NCI-H774 (cell line): ENCODE data around the gene LCN9.
"Not testable (repeated sequence)": the region's sequence is repeated elsewhere in the genome, so short reads cannot be mapped to it uniquely, and the experiment has no call there.

Source experiments
- DNase-seq: peaks from one replicate; lab custom pipeline; 2025; lab: John Stamatoyannopoulos, UW

Gene LCN9, protein sequence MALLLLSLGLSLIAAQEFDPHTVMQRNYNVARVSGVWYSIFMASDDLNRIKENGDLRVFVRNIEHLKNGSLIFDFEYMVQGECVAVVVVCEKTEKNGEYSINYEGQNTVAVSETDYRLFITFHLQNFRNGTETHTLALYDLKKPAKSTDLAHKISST

DNA sequence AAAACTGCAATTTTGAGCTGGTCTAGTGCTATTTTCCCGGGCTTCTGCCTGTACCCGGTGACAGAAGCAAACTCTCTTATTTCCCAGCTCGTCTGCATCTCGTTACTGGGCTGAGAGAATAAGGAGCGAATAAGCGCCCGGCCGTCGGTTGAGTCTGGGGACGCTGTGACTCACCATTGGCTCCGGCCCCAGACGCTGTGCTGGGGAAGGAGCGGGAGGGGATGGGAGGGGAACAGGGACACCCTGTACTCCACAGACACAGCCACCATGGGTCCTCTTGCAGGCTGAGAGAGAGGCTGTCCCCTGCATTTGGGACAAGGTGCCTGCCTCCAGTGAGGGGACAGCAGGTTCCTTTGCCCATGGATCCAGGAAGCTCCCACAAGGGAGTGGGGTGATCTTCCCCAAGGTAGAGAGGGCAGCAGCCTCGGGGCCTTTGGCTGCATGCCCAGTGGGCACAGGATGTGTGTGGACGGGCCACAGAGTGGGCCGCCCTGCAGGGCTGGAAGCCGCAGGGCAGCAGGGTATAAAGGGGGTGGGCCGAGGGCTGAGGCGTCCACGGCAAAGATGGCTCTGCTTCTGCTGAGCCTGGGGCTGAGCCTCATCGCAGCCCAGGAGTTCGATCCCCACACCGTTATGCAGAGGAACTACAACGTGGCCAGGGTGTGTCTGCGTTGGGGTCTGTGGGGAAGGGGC lies at the start of gene LCN9:
Gene LCN9, plus strand, starts transcription at position 552 of the 693 bp plus-strand sequence. Its CDS starts 13 bp downstream, at position 565.
- DNase-seq, result no peak

DNA sequence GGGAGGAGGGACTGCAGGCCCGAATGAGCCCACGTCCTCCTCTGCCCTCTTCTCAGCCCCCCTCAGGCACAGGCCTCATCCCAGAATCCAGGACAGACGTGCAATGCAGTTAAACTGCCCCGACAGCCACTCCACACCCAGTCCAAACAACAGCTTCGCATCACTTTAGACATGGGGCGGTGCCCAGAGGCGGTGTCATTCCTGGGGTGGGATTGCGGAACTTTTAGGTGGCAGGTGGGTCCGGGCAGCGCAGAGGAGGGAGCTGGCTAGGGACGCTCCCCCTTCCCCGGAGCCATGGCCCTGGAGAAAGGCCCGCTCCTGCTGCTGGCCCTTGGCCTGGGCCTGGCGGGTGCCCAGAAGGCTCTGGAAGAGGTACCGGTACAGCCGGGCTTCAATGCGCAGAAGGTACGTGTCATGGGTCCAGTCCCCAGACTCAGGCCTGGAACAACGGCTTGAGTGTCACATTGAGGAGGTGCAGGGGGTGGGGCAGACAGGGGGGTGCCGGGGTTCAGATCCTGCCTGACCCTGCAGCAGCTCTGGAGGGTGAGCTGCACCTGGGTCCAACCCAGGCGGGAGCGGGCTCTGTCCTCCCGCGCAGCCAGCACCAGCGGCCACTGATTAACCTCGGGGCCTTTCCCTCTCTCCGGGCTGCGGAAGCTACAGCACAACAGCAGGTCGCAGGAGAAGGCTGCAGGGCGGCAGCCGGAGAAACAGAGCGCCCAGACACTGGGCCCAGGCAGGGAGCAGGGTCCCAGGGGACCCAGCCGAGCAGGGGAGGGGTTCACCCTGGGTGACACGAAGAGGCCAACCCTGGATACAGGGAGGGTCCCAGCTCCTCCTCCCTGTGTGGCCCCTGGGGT lies 48.9 kb upstream of the LCN9 start:
- no peak for DNase-seq

DNA sequence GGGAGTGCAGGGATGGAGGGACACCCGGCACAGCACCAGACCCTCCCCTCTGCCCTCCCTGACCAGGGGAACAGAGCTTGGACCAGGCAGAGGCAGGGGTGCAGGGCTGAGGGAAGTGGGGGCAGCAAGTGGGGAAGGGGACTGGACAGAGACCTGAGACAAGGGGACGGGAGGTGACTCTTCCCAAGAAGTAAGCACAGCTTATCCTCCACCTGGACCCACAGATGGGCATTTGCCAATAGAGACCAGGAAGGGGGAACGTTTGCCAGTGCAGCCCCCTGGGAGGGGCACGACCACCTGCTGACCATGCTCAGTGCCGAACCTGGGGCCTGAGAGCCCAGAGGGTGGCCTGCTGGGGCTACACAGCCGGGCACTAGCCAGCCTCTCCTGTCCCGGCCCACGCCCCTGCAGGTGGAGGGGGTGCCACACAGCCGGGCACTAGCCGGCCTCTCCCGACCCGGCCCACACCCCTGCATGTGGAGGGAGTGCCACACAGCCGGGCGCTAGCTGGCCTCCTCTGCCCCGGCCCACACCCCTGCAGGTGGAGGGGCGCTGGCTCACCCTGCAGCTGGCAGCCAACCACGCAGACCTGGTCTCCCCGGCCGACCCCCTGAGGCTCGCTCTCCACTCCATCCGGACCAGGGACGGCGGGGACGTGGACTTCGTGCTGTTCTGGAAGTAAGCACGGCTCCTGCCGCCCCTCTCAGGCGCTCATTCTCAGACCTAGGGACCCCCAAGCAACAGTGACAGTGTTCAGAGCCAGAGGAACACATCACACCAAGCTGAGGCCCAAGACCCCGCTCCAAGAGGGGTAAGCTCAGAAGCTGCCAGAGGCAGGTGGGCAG lies 48.1 kb upstream of the LCN9 start:
- no peak for DNase-seq

DNA sequence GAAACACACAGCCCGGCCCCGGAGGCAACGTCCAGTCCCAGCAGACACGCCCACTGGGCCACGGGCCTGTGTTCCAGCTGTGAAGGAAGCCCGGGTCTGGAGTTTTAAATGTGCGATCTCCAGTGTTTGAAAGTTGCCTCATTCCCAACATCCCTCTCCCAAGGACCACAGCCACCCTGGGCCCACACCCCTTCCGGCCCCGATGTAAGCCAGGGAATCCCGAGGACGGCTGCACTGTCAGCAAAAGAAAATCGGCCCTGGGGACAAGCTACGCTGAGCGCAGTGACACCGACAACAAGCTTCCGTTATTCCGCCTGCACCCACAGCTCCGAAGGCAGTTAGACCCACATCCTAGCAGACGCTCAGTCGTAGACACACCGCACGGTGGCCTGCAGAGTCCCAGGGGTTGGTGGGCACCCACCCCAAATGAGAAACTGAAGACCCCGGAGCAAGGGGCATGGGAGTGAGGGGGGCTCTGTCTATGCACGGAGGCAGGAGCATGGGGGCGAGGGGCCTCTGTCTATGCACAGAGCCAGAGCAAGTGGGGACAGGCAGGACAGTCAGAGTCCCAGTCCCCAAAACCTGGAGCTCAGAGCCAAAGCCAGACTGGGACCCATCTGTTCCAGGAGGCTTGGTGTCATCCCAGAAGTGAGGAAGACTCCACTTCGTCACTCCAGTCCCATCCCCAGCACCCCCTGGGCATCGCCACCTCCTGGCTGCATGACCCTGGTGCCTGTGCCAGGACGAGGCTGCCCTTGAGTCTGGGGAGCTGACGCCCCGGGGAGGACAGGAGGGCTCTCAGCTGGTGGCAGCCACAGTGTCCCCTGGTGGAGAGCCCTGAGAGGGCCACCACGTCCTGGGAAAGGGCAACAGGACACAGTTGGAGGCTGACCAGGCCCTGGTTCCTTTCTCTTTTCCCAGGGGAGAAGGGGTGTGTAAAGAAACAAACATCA lies 47.2 kb upstream of the LCN9 start:
- no peak for DNase-seq

DNA sequence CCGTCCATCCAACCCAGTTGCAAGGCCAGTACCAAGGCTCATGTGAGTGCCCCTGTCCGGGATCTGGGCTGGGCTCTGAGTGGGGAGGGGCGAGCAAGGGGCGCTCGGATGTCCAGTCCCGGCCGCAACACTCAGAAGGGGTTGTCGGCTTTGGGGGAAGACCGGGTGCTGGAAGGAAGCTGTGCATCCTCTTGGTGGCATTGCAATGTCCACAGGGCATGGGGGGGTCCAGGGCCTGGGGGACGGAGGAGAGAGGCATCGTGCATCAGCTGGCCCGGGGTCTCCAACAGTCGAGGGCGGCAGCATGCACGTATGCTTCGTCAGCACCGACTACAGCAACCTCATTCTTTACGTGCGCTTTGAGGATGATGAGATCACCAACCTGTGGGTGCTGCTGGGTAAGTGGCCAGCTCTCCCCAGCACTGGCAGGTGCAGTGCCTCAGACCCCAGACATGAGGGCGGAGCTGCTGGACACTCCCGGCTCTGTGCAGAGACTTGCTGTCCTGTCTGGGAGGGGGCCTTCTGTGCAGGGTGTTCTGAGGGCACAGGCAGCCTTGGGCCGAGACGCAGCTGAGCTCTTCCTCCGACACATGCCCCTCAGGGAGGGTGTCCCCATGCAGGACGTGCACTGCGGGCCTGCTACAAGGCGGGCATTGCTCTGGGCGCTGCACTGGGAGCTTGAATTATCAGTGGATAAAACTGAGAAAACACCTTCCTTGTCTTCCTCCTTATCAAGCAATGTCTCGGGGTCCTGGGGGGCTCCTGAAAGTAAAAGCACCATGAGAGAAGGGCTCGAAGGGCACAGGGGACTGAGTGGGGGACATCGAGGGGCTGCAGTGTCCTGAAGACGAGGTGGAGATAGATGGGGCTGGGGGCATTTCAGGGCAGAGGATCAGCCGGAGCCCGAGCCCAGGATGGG lies 46.2 kb upstream of the LCN9 start:
- DNase-seq, result no peak

DNA sequence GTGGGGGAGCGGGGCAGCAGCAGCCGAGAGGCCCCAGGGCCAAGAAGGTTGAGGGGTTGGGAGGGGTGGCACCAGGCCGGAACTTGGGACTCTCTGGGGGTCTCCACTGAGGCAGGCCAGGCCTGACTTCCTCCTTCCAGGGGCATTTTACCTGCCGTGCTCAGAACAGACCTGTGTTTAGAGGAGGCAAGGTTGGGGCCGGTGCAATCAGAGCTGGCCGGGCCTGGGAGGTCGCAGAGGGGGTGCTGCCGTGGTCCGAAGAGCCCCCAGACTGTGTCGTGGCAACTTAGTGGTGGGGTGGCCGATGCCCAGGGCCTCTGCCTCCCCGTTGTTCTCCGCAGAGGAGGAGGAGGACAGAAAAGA lies 45.6 kb upstream of the LCN9 start:
- DNase-seq, result no peak

DNA sequence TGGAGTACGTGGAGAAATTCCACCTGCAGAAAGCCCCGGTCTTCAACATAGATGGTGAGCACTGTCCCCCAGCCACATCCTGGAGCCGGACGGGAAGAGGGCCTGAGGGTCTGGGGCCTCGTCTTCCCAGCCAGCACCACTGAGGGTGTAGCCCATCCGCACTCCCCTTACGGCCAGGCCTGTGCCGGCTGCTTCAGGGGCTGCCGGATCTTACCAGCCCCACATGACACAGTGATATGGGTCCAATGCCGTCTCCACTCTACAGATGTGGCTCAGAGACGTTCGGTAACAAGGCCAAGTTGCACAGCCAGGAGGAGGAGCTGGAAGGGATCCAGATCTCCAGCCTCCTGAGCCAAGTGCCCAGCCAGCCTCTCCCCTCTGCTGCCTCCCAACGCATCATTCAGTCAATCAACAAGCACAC lies 45.1 kb upstream of the LCN9 start:
- DNase-seq, result no peak

DNA sequence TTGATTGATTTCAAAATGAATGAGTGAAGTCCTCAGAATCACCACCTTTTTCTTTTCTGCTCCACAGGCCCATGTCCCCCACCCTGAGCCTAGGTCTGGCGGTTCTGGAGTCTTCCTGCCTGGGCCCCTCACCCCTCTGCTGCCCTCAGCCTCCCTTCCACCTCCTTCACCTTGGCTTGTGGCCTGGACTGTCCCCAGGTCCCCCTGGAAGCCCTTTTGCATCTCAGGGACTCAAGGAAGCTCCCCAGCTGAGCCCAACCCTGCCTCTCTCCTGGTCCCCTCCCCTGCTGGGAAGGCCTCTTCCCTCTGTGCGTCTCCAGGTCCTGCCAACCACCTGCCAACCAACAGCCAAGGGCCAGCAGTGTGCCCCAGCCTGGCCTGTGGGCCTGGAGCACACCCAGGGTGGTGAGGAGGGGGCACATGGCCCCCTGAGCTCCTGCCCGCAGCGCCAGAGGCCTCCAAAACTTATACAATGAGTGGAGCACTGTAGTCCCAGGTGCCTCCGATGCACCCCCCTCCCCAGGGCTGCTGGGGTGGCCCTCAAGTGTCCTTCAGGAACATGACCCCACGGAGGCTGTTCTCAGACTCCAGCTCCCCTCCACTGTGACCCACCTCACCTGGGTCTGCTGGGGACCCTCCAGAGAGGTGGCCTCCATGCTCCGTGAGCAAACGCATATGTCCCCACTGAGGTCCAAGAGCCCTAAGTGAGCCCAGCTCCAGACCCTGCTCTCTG lies 44.1 kb upstream of the LCN9 start:
- DNase-seq, result no peak

DNA sequence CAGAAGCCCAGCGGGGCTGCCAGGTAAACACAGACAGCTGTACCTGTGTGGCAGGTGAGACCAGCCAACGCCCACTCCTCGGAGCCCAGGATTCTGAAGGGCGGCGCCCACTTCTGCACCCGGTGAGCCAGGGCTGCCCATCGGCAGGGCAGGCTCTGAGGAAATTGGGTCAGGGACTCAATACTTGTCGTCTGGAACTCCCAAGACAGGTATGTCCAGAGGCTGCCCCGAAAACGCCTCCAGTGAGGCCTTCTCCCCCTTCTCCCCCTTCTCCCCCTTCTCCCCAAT lies 43.6 kb upstream of the LCN9 start:
- DNase-seq, result no peak

DNA sequence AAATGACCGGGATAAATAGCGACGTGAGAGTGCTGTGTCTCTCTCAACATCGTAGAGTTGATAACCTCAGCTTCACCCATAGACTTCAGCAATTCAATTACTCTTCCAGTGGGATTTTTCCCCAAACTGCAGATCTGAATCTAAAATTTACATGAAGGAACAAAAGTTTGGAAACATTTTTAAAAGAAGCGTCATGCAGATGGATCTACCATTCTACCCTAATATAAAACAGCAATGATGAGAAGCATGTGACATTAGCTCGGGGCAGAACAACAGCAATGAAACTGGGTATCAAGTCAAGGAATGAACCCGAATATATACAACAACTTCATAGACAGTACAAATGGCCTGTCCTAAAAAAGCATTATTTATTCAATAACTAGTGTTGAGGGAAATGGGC lies 42.6 kb upstream of the LCN9 start:
- no peak for DNase-seq

DNA sequence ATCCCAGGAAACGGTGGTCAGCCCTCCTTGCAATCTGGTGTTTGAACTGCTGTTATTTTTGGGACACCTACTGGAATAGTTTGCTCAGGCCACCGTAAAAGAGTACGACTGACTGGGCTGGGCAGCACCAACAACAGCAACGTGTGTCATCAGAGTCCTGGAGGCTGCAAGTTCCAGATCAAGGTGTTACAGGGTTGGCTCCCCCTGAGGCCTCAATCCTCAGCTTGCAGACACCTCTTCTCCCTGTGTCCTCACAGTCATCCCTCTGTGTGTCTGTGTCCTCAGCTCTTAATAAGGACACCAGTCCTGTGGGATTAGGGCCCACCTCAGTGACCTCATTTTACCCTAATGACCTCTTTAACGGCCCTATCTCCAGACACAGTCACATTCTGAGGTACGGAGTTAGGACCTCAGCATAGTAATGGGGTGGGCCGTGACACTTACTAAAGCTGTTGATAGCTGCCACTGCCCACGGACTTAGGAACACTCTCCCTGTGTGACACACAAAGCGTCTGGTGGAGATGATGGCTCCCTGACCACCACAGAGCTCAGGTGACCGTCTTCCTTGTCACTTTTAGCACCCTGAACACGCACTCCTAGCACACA lies 40.6 kb upstream of the LCN9 start:
- no peak for DNase-seq

DNA sequence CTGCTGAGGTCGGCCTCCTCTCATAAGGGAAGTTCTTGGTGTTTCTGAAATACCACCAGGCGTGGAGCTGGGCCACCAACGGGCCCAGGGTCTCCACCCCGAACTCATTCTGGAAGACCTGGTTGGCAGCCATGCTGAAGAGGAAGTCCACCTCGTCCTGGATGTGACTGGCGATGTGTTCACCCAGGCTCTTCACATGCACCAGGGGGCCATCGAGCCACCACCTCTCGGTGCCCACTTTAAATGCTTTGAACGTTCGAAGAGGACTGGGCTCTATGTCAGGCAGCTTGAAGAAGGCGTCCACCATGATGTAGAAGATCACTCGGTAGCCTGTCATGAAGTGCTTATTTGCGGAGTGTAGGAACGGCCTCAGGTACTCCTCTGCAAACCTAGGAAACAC lies 38.8 kb upstream of the LCN9 start:
- no peak for DNase-seq

DNA sequence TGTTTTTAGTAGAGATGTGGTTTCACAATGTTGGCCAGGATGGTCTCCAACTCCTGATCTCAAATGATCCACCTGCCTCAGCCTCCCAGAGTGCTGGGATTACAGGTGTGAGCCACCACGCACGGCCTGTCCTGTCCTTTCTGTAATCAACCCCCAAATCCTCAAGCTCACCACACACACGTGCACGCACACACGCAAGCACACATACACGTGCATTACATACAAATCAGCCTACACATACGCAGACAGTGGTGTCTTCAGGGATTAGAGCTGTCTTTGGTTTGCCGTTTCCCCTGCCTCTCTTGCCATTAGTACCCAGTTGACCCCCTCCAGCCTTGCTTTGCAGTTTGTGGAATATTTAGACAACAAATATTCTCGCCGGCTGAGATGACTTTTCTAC lies 30.3 kb upstream of the LCN9 start:
- no peak for DNase-seq

DNA sequence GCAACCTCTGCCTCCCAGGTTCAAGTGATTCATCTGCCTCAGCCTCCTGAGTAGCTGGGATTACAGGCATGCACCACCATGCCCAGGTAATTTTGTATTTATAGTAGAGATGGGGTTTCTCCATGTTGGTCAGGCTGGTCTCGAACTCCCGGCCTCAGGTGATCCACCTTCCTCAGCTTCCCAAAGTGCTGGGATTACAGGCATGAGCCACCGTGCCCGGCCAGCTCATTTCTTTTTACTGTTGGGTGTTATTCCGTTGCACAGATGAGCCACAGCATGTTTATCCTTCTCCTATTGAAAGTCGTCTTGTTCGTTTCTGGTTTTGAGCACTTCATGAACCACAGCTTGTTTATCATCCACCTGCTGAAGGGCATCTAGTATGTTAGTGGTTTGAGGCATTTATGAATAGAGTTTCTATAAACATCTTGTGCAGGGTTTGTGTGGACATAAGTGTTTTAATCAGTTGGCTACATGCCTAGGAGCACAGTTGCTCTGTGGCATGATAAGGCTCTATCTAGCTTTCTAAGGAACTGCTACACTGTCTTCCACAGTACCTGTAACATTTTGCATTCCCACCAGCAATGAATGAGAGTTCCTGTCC lies 26.1 kb upstream of the LCN9 start:
- DNase-seq, result not testable (repeated sequence)

DNA sequence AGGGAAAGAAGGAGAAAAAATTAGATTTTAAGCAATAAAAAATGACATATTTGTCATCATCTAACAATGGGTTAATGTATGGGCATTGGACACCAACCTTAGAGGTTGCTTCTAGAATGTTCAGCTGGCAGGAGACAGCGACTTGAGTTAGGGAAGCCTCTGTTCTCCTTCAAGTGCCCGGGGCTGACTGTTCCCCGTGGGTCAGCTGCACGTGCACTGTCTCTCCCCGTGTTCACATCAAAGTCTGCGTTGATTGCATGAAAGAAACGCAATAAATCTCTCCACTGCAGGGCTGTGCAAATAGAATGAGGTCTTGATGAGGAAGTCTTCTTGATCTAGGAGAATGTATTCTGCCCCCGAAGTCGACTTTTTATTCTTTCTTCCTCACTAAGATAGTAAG lies 23.9 kb upstream of the LCN9 start, which contains the start of gene GLT6D1:
Gene GLT6D1, minus strand, starts transcription at position 345 of the 400 bp plus-strand sequence. CDS start 353 bp downstream, outside the sequence.
- no peak for DNase-seq

DNA sequence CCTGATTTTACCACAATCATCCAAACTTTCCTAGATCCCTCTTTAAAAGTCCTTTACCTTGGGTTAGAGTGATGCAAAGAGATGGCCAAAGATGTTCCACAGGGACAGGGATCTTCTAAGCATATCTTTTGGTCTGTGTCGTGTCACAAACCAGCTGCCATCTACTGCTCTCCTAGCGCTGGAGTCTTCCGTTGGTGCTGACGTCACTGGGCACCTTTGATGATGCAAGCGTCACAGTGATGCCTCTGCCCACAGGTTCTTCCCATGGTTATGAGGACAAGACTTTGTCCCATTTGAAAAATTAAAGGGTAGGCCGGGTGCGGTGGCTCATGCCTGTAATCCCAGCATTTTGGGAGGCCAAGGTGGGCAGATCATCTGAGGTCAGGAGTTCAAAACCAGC lies 22.1 kb upstream of the LCN9 start:
- DNase-seq, result no peak

DNA sequence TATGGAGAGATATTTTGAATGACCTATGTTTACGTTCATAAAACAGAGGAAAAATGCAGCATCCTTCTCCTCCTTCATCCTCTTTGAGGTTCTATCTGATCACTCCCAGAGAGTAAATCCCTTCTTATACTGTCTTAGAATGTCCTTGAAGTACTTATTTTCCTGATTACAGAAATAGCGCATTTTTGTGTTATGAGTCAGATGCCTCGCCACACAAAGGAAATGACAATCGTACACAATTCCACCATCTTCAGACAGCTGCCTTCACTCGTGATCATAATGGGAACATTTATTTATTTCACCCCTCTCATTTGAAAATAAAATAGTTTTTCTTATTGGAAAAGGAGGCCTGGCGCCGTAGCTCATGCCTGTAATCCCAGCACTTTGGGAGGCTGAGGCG lies 21.4 kb upstream of the LCN9 start:
- no peak for DNase-seq

DNA sequence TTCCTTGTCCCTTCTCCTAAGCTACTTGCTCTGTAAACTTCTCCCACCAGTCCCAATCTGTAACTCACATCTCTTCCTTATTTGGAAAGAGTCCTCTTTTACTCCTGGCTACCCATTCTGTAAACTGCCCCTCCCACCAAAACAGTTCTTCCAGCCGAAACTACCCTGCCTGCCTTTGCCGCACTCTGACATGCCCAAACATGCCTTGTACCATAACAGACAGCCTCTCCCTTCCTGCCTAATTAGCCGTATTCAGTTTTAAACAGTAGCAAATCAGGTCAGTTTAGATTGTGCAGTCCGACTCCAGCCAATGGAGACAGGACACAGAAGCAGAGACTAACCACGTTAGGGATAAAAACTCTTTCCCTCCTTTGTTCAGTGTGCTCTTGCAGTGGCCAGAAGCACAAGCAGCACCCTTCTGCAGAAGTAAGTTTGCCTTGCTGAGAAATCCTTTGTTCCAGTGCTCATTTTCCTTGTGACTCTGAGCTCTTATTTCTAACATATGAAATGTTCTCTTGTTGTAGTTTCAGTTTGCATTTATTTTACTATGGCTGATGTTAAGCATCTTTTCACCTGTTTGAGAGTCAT lies 18.4 kb upstream of the LCN9 start:
- no peak for DNase-seq
